Measurements from ENCODE around the gene SORCS2.
A peak's percentile ranks its signal among the peaks of the same experiment; 100 is the strongest.

The SORCS2 gene

GRCh38 chr4:7649741-7650531 is 457.6 kb downstream of the SORCS2 start:
- DNase-seq = peak; percentile 46

GRCh38 chr4:7650606-7651385 is 458.5 kb downstream of the SORCS2 start:
- no peak for DNase-seq

GRCh38 chr4:7651461-7651921 is 459.2 kb downstream of the SORCS2 start:
- DNase-seq = no peak

- DNase-seq = no peak
Measured at GRCh38 chr4:7652006-7652405, 459.7 kb downstream of the SORCS2 start.

GRCh38 chr4:7652451-7652881 is 460.1 kb downstream of the SORCS2 start:
- no peak for DNase-seq

- no peak for DNase-seq
Measured at GRCh38 chr4:7652906-7653305, 460.6 kb downstream of the SORCS2 start.

- no peak for DNase-seq
Measured at GRCh38 chr4:7653510-7654369, 461.4 kb downstream of the SORCS2 start.

GRCh38 chr4:7654550-7655445 is 462.5 kb downstream of the SORCS2 start:
- no peak for DNase-seq

- no peak for DNase-seq
Measured at GRCh38 chr4:7655511-7656243, 463.3 kb downstream of the SORCS2 start.

- DNase-seq = no peak
Measured at GRCh38 chr4:7656244-7656800, 464.0 kb downstream of the SORCS2 start.

GRCh38 chr4:7657545-7658297 is 465.4 kb downstream of the SORCS2 start:
- no peak for DNase-seq

GRCh38 chr4:7658341-7659204 is 466.2 kb downstream of the SORCS2 start:
- DNase-seq = no peak

- no peak for DNase-seq
Measured at GRCh38 chr4:7659429-7660175, 467.3 kb downstream of the SORCS2 start.

GRCh38 chr4:7660176-7661039 is 468.1 kb downstream of the SORCS2 start:
- no peak for DNase-seq

GRCh38 chr4:7661066-7661748 is 468.9 kb downstream of the SORCS2 start:
- DNase-seq = no peak

- no peak for DNase-seq
Measured at GRCh38 chr4:7661846-7662506, 469.6 kb downstream of the SORCS2 start.

Measured in CD4-positive, alpha-beta T cell treated with Interleukin-17A for 4 hours (primary cell).